ENCODE data around the gene TUBB4B.

TUBB4B gene

GRCh38 chr9:137278061-137278701, 37.1 kb downstream of the TUBB4B start:
- DNase-seq: peak in 1 of 10 donors; percentile 69
- intact Hi-C loops (cut with DNase I): no loop called here

- peak in 1 of 10 donors; percentile 81 for DNase-seq
- intact Hi-C loops (cut with DNase I): no loop called here
These were observed 37.9 kb downstream of the TUBB4B start for GRCh38 chr9:137278721-137279711.

GRCh38 chr9:137279741-137280473, 38.8 kb downstream of the TUBB4B start:
- intact Hi-C loops (cut with DNase I): no loop called here
- peak in 1 of 10 donors; percentile 80 for DNase-seq

GRCh38 chr9:137280474-137281344, 39.6 kb downstream of the TUBB4B start:
- intact Hi-C loops (cut with DNase I): no loop called here
- DNase-seq: peak in 1 of 10 donors; percentile 72

- intact Hi-C loops (cut with DNase I): no loop called here
These were observed 40.4 kb downstream of the TUBB4B start for GRCh38 chr9:137281345-137282116.

GRCh38 chr9:137286975-137287383, 45.9 kb downstream of the TUBB4B start:
- intact Hi-C loops (cut with DNase I): no loop called here
- DNase-seq: peak in 1 of 10 donors; percentile 84

More at GRCh38 chr9:137281345-137282116, 40.4 kb downstream of the TUBB4B start:
- peak in 1 of 10 donors; percentile 76 for DNase-seq

GRCh38 chr9:137293094-137293481, 52.0 kb downstream of the TUBB4B start:
- DNase-seq: no peak
- intact Hi-C loops (cut with DNase I): loop anchor here (10.0 kb wide), 1 partner anchor 232 kb away; no protein-coding TSS in a partner anchor

All from posterior cingulate gyrus (tissue), 11 donors.